Neural cell (in vitro differentiated cells): ENCODE data around the gene SLC5A2. TPM values are rescaled to one million over a fixed set of nuclear protein-coding genes. Genes with fewer than 3 reads are reported as not detected.

ENCODE experiments used
- H2AFZ ChIP-seq: fragments of 200-600, 300-800 bp; sonication (generic), shearing (Covaris generic); 2 replicates; pipeline ENCODE4 v1.6.0; 2014; ENCODE audit warnings: low read depth, mild to moderate bottlenecking, antibody characterized with exemption, low read length, moderate library complexity
- H3F3A ChIP-seq: fragments of 200-600 bp; shearing (Covaris generic); 2 replicates; pipeline ENCODE4 v1.6.1; 2016; ENCODE audit warnings: mild to moderate bottlenecking, moderate library complexity, mixed read lengths, antibody characterized with exemption, low read length; ENCODE audit not compliant: insufficient read depth, poor library complexity, severe bottlenecking
- H3K27ac ChIP-seq: fragments of 200-600, 300-800 bp; sonication (generic), shearing (Covaris generic); 2 replicates; pipeline ENCODE4 v1.5.1; 2014; ENCODE audit warnings: mild to moderate bottlenecking, low read length, moderate library complexity
- H3K27me3 ChIP-seq: fragments of 300-800, 200-600 bp; sonication (generic), shearing (Covaris generic); 2 replicates; pipeline ENCODE4 v1.6.0; 2014; ENCODE audit warnings: mild to moderate bottlenecking, low read depth, low read length, moderate library complexity; ENCODE audit not compliant: insufficient read depth
- H3K36me3 ChIP-seq: fragments of 300-800, 200-600 bp; sonication (generic), shearing (Covaris generic); 2 replicates; pipeline ENCODE4 v1.5.1; 2014; ENCODE audit warnings: mild to moderate bottlenecking, antibody characterized with exemption, low read length, moderate library complexity; ENCODE audit not compliant: insufficient read depth
- H3K4me2 ChIP-seq: fragments of 300-800, 200-600 bp; sonication (generic), shearing (Covaris generic); 2 replicates; pipeline ENCODE4 v1.6.0; 2014; ENCODE audit warnings: mild to moderate bottlenecking, low read length
- H3K4me3 ChIP-seq: fragments of 300-800, 200-600 bp; sonication (generic), shearing (Covaris generic); 2 replicates; pipeline ENCODE4 v1.5.1; 2014; ENCODE audit warnings: mild to moderate bottlenecking, low read length, moderate library complexity
- H3K79me2 ChIP-seq: fragments of 200-600 bp; shearing (Covaris generic); replicated peaks from 2 replicates; pipeline ENCODE4 v1.6.0; 2014; ENCODE audit warnings: mild to moderate bottlenecking, low read length, moderate library complexity; ENCODE audit not compliant: insufficient read depth
- H3K9ac ChIP-seq: fragments of 300-800, 200-600 bp; sonication (generic), shearing (Covaris generic); 2 replicates; pipeline ENCODE4 v1.6.1; 2016; ENCODE audit warnings: mild to moderate bottlenecking, low read length, mixed read lengths
- H3K9me2 ChIP-seq: fragments of 200-600 bp; shearing (Covaris generic); 2 replicates; pipeline ENCODE4 v1.6.1; 2016; ENCODE audit warnings: mild to moderate bottlenecking, low read length, mixed read lengths; ENCODE audit not compliant: insufficient read depth
- H3K9me3 ChIP-seq: fragments of 200-600, 300-800 bp; sonication (generic), shearing (Covaris generic); 2 replicates; pipeline ENCODE4 v1.6.1; 2016; ENCODE audit warnings: mild to moderate bottlenecking, mixed run types, low read length, moderate library complexity, mixed read lengths
- H4K20me1 ChIP-seq: fragments of 200-600 bp; shearing (Covaris generic); 2 replicates; pipeline ENCODE4 v1.6.1; 2016; ENCODE audit warnings: mild to moderate bottlenecking, mixed run types; ENCODE audit not compliant: insufficient read depth
- CTCF ChIP-seq: fragments of 450-650 bp; IDR thresholded peaks from 2 replicates; pipeline ENCODE4 v1.5.1; 2014; ENCODE audit warnings: antibody characterized with exemption, mild to moderate bottlenecking, moderate library complexity; ENCODE audit not compliant: poor library complexity, severe bottlenecking
- EP300 ChIP-seq: fragments of 450-650 bp; conservative IDR thresholded peaks from 2 replicates; pipeline ENCODE4 v1.6.1; 2014; ENCODE audit warnings: antibody characterized with exemption, mild to moderate bottlenecking, moderate library complexity; ENCODE audit not compliant: poor library complexity, severe bottlenecking
- EZH2 ChIP-seq: fragments of 200-600, 300-800 bp; shearing (Covaris generic), sonication (generic); IDR thresholded peaks from 2 replicates; pipeline ENCODE4 v1.6.1; 2014; ENCODE audit warnings: antibody characterized with exemption, low read length, borderline replicate concordance, mild to moderate bottlenecking; ENCODE audit not compliant: insufficient read depth, poor library complexity, severe bottlenecking
- MXI1 ChIP-seq: fragments of 450-650 bp; conservative IDR thresholded peaks from 2 replicates; pipeline ENCODE4 v1.6.1; 2014; ENCODE audit warnings: antibody characterized with exemption, mild to moderate bottlenecking; ENCODE audit not compliant: poor library complexity, severe bottlenecking
- POLR2AphosphoS5 ChIP-seq: IDR thresholded peaks from 2 replicates; pipeline ENCODE4 v1.6.1; 2012
- RAD21 ChIP-seq: fragments of 450-650 bp; conservative IDR thresholded peaks from 2 replicates; pipeline ENCODE4 v1.6.1; 2014; ENCODE audit warnings: antibody characterized with exemption, mild to moderate bottlenecking, moderate library complexity
- REST ChIP-seq: IDR thresholded peaks from 2 replicates; pipeline ENCODE4 v1.6.1; 2012; ENCODE audit warnings: borderline replicate concordance
- SMC3 ChIP-seq: fragments of 450-650 bp; conservative IDR thresholded peaks from 2 replicates; pipeline ENCODE4 v1.6.1; 2014; ENCODE audit warnings: antibody characterized with exemption, mild to moderate bottlenecking, moderate library complexity; ENCODE audit not compliant: poor library complexity
- TAF1 ChIP-seq: IDR thresholded peaks from 2 replicates; pipeline ENCODE4 v1.6.1; 2012; ENCODE audit warnings: low read depth
- polyA plus RNA-seq: library from polyadenylated mRNA; depleted of rRNA; stranded (reverse); fragments of >200 nt; gene quantifications from 2 replicates; pipeline ENCODE4 v1.2.3, GENCODE V29; 2014

The SLC5A2 gene
- polyA plus RNA-seq, 1 donor from 2014 or later, result not detected

DNA sequence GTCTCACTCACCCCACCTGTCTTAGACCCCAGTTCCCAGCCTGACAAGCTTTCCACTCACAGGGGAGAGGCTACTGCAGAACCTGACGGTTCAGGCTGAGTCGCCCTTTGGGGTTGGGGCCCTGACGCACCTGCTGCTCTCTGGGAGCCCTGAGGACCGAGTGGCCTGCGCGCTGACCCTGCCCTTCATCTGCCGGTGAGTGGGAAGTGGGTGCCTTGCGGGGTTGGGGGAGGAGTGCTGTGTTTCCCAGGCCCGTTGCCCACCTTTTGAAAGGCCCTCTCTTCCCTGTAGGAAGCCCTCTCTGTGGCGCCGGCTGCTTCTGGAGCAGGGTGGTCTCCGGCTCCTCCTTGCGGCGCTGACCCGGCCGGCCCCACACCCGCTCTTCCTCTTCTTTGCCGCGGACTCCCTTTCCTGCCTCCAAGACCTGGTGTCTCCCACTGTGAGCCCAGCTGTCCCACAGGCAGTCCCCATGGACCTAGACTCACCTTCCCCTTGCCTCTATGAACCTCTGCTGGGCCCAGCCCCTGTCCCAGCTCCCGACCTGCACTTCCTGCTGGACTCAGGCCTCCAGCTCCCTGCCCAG lies 17.0 kb upstream of the SLC5A2 start:
- Histone ChIP-seq H3K9ac (no peak overlapping the region), H3K79me2 (peaks cover 3% of the 10 kb centered on the region), H3K27ac (no peak overlapping the region), H3K27me3 (no peaks in the 10 kb centered on the region), H3K36me3 (no peaks in the 10 kb centered on the region), H3K4me2 (no peak overlapping the region), H4K20me1 (no peaks in the 10 kb centered on the region), H3F3A (no peaks in the 10 kb centered on the region), H3K9me3 (no peaks in the 10 kb centered on the region), H3K4me3 (no peak overlapping the region), H3K9me2 (no peaks in the 10 kb centered on the region), H2AFZ (no peak overlapping the region)
- TF ChIP-seq TAF1 (no peak), CTCF (no peak), SMC3 (no peak), EP300 (no peak), EZH2 (no peak)

GRCh38 chr16:31466381-31466841 lies 16.5 kb upstream of the SLC5A2 start:
- no peaks in the 10 kb centered on the region for H4K20me1 ChIP-seq
- TF ChIP-seq RAD21, result no peak
- no peak for TF ChIP-seq MXI1
- no peak for TF ChIP-seq SMC3
- no peak for TF ChIP-seq EZH2
- TF ChIP-seq EP300, result no peak
- TF ChIP-seq REST, result no peak
- no peak for TF ChIP-seq POLR2AphosphoS5
- no peak for TF ChIP-seq TAF1
- TF ChIP-seq CTCF, result no peak
- H3K9me2 ChIP-seq, result no peaks in the 10 kb centered on the region
- H3K9me3 ChIP-seq, result no peaks in the 10 kb centered on the region
- H3K27ac ChIP-seq, result no peak overlapping the region
- no peaks in the 10 kb centered on the region for H3K79me2 ChIP-seq
- H3K4me2 ChIP-seq, result no peak overlapping the region
- no peak overlapping the region for H3K4me3 ChIP-seq
- H2AFZ ChIP-seq, result no peak overlapping the region
- H3K27me3 ChIP-seq, result peaks cover 3% of the 10 kb centered on the region
- no peaks in the 10 kb centered on the region for H3K36me3 ChIP-seq
- no peaks in the 10 kb centered on the region for H3F3A ChIP-seq
- no peak overlapping the region for H3K9ac ChIP-seq
